Myocyte (in vitro differentiated cells): ENCODE measurements around the gene VPS72. TPM values are rescaled to one million over a fixed set of nuclear protein-coding genes. Genes with fewer than 3 reads are reported as not detected.

Source experiments
- DNase-seq: peaks from one replicate; pipeline ENCODE4 v3.0.0-alpha.2; 2012; ENCODE audit warnings: low read depth
- total RNA-seq: library from RNA; depleted of rRNA; stranded (reverse); fragments of >200 nt; gene quantifications from 2 replicates; pipeline ENCODE4 v1.2.3, GENCODE V29; 2014

VPS72 gene
- total RNA-seq, 1 donor from 2014 or later, result 81.8 TPM

- DNase-seq, result no peak
These were observed 2.8 kb downstream of the VPS72 start for GRCh38 chr1:151187205-151187604.

- no peak for DNase-seq
These were observed 5.8 kb downstream of the VPS72 start for GRCh38 chr1:151184211-151184610.

GRCh38 chr1:151176514-151177045 lies 13.4 kb downstream of the VPS72 start:
- DNase-seq, result no peak

- DNase-seq, result peak; percentile 37
These were observed 14.1 kb downstream of the VPS72 start, which contains the start of gene TMOD4 for GRCh38 chr1:151175863-151176262. TMOD4 (minus strand) TSS chr1:151175981; CDS start chr1:151174875, 1,106 bp downstream.

- peak; percentile 79 for DNase-seq
These were observed 14.8 kb downstream of the VPS72 start for GRCh38 chr1:151175041-151175741.

- no peak for DNase-seq
These were observed 18.8 kb downstream of the VPS72 start for GRCh38 chr1:151171190-151171589.

- DNase-seq, result no peak
These were observed 22.9 kb downstream of the VPS72 start for GRCh38 chr1:151167116-151167515.

GRCh38 chr1:151166505-151166956 lies 23.5 kb downstream of the VPS72 start:
- DNase-seq, result peak; percentile 82

GRCh38 chr1:151165738-151166504 lies 24.1 kb downstream of the VPS72 start, which contains the start of the genes LYSMD1 and SCNM1:
LYSMD1 (minus strand) TSS chr1:151165902; CDS start chr1:151165258, 644 bp downstream.
SCNM1 (plus strand) TSS chr1:151166144; CDS start chr1:151166153, 9 bp downstream.
- DNase-seq, result peak; percentile 100

GRCh38 chr1:151165281-151165737 lies 24.7 kb downstream of the VPS72 start:
- DNase-seq, result peak; percentile 54

- DNase-seq, result no peak
These were observed 25.2 kb downstream of the VPS72 start for GRCh38 chr1:151164732-151165280.

GRCh38 chr1:151159373-151159772 lies 30.6 kb downstream of the VPS72 start:
- DNase-seq, result no peak

- no peak for DNase-seq
These were observed 31.2 kb downstream of the VPS72 start for GRCh38 chr1:151158751-151159251.

GRCh38 chr1:151158326-151158725 lies 31.7 kb downstream of the VPS72 start:
- DNase-seq, result no peak

GRCh38 chr1:151157067-151157531 lies 32.9 kb downstream of the VPS72 start:
- DNase-seq, result no peak

GRCh38 chr1:151156515-151156819 lies 33.5 kb downstream of the VPS72 start, which contains the start of gene TNFAIP8L2:
TNFAIP8L2 (plus strand) TSS chr1:151156649; CDS start chr1:151158698, 2,049 bp downstream.
- no peak for DNase-seq

- DNase-seq, result no peak
These were observed 42.3 kb downstream of the VPS72 start for GRCh38 chr1:151147665-151148064.

- DNase-seq, result peak; percentile 28
These were observed 42.9 kb downstream of the VPS72 start for GRCh38 chr1:151147132-151147503.

GRCh38 chr1:151146412-151147131 lies 43.4 kb downstream of the VPS72 start, which contains the start of gene SEMA6C:
SEMA6C (minus strand) TSS chr1:151146631; CDS start chr1:151142621, 4,010 bp downstream.
- DNase-seq, result peak; percentile 96

- peak; percentile 23 for DNase-seq
These were observed 44.0 kb downstream of the VPS72 start for GRCh38 chr1:151146072-151146411.
